Measurements from ENCODE around the gene SLC4A3. TPM values are rescaled to one million over a fixed set of nuclear protein-coding genes. Genes with fewer than 3 reads are reported as not detected.
A peak's percentile ranks its signal among the peaks of the same experiment; 100 is the strongest.

SLC4A3 gene
- total RNA-seq, 2 experiments from 2014 or later, result not detected

- ChIA-PET POLR2A (no interaction called here), CTCF (interaction anchor here (2.4 to 3.0 kb wide), 2 partner anchors 12 to 20 kb away, joined by 6 to 9 read pairs; no protein-coding TSS in a partner anchor)
- DNase-seq, result no peak
- Mint-ChIP-seq H3K36me3 (ENCODE audit: low read depth) (no peaks in the 10 kb centered on the region), H3K9me3 (no peaks in the 10 kb centered on the region), H3K4me1 (peaks cover 6% of the 10 kb centered on the region), H3K4me3 (no peak overlapping the region), H3K27me3 (peaks cover 20% of the 10 kb centered on the region), H3K27ac (no peak overlapping the region)
These were observed 2.7 kb downstream of the SLC4A3 start for GRCh38 chr2:219629976-219630695.

GRCh38 chr2:219630770-219631405 is 3.5 kb downstream of the SLC4A3 start:
- CTCF ChIA-PET, result interaction anchor here (2.1 to 3.0 kb wide), 3 partner anchors 11 to 21 kb away, joined by 6 to 9 read pairs (median 6); no protein-coding TSS in a partner anchor
- Mint-ChIP-seq H3K4me1 (peaks cover 6% of the 10 kb centered on the region), H3K27ac (no peak overlapping the region), H3K36me3 (ENCODE audit: low read depth) (no peaks in the 10 kb centered on the region), H3K4me3 (no peak overlapping the region), H3K27me3 (peaks cover 17% of the 10 kb centered on the region), H3K9me3 (no peaks in the 10 kb centered on the region)
- no peak for DNase-seq
- POLR2A ChIA-PET, result no interaction called here

GRCh38 chr2:219631406-219631891 is 4.0 kb downstream of the SLC4A3 start:
- CTCF ChIA-PET, result interaction anchor here (2.1 to 3.0 kb wide), 3 partner anchors 11 to 21 kb away, joined by 6 to 9 read pairs (median 6); no protein-coding TSS in a partner anchor
- no peak for DNase-seq
- Mint-ChIP-seq H3K4me1 (peaks cover 6% of the 10 kb centered on the region), H3K27ac (no peak overlapping the region), H3K27me3 (peaks cover 12% of the 10 kb centered on the region), H3K9me3 (no peaks in the 10 kb centered on the region), H3K36me3 (ENCODE audit: low read depth) (no peaks in the 10 kb centered on the region), H3K4me3 (no peak overlapping the region)
- POLR2A ChIA-PET, result no interaction called here

GRCh38 chr2:219631904-219632759 is 4.7 kb downstream of the SLC4A3 start:
- Mint-ChIP-seq H3K27ac (no peak overlapping the region), H3K4me3 (no peak overlapping the region), H3K36me3 (ENCODE audit: low read depth) (no peaks in the 10 kb centered on the region), H3K9me3 (no peaks in the 10 kb centered on the region), H3K4me1 (no peaks in the 10 kb centered on the region), H3K27me3 (peaks cover 5% of the 10 kb centered on the region)
- ChIA-PET POLR2A (no interaction called here), CTCF (interaction anchor here (1.7 to 2.4 kb wide), 3 partner anchors 10 to 13 kb away, joined by 4 to 9 read pairs (median 6); no protein-coding TSS in a partner anchor)
- no peak for DNase-seq

GRCh38 chr2:219632760-219633105 is 5.3 kb downstream of the SLC4A3 start:
- no peaks in the 10 kb centered on the region for H3K36me3 Mint-ChIP-seq (ENCODE audit: low read depth)
- H3K27me3 Mint-ChIP-seq, result peaks cover 5% of the 10 kb centered on the region
- DNase-seq, result no peak
- H3K4me3 Mint-ChIP-seq, result no peak overlapping the region
- CTCF ChIA-PET, result interaction anchor here (1.4 to 2.1 kb wide), 3 partner anchors 9 to 13 kb away, joined by 3 to 6 read pairs (median 4); no protein-coding TSS in a partner anchor
- no peaks in the 10 kb centered on the region for H3K9me3 Mint-ChIP-seq
- no peaks in the 10 kb centered on the region for H3K4me1 Mint-ChIP-seq
- H3K27ac Mint-ChIP-seq, result no peak overlapping the region
- POLR2A ChIA-PET, result no interaction called here

GRCh38 chr2:219633276-219634065 is 6.0 kb downstream of the SLC4A3 start:
- Mint-ChIP-seq H3K27ac (no peak overlapping the region), H3K27me3 (peaks cover 5% of the 10 kb centered on the region), H3K4me3 (no peak overlapping the region), H3K9me3 (no peaks in the 10 kb centered on the region), H3K4me1 (no peaks in the 10 kb centered on the region), H3K36me3 (ENCODE audit: low read depth) (no peaks in the 10 kb centered on the region)
- CTCF ChIA-PET, result interaction anchor here (1.4 to 1.7 kb wide), 2 partner anchors 8 to 10 kb away, joined by 3 to 4 read pairs; no protein-coding TSS in a partner anchor
- no peak for DNase-seq
- POLR2A ChIA-PET, result no interaction called here

- CTCF ChIA-PET, result interaction anchor here (1.4 to 1.7 kb wide), 2 partner anchors 8 to 9 kb away, joined by 3 to 4 read pairs; no protein-coding TSS in a partner anchor
- Mint-ChIP-seq H3K4me3 (no peak overlapping the region), H3K27me3 (peaks cover under 1% of the 10 kb centered on the region)
These were observed 6.9 kb downstream of the SLC4A3 start for GRCh38 chr2:219634171-219634940.

GRCh38 chr2:219634951-219635751 is 7.7 kb downstream of the SLC4A3 start:
- no peaks in the 10 kb centered on the region for H3K9me3 Mint-ChIP-seq
- H3K4me1 Mint-ChIP-seq, result peaks cover 2% of the 10 kb centered on the region
- CTCF ChIA-PET, result no interaction called here

More at GRCh38 chr2:219634171-219634940, 6.9 kb downstream of the SLC4A3 start:
- Mint-ChIP-seq H3K27ac (no peak overlapping the region), H3K36me3 (ENCODE audit: low read depth) (no peaks in the 10 kb centered on the region), H3K9me3 (no peaks in the 10 kb centered on the region), H3K4me1 (peaks cover 2% of the 10 kb centered on the region)
- POLR2A ChIA-PET, result no interaction called here
- no peak for DNase-seq

GRCh38 chr2:219636144-219636915 is 8.9 kb downstream of the SLC4A3 start:
- no peak overlapping the region for H3K4me3 Mint-ChIP-seq
- DNase-seq, result no peak
- H3K36me3 Mint-ChIP-seq (ENCODE audit: low read depth), result no peaks in the 10 kb centered on the region
- no peaks in the 10 kb centered on the region for H3K9me3 Mint-ChIP-seq
- ChIA-PET POLR2A (no interaction called here), CTCF (interaction anchor here (0.9 kb wide), 1 partner anchor 8 kb away, joined by 3 read pairs; no protein-coding TSS in a partner anchor)
- H3K27me3 Mint-ChIP-seq, result no peaks in the 10 kb centered on the region
- H3K4me1 Mint-ChIP-seq, result peaks cover 2% of the 10 kb centered on the region
- peak overlapping the region; percentile 42 for H3K27ac Mint-ChIP-seq

More at GRCh38 chr2:219634951-219635751, 7.7 kb downstream of the SLC4A3 start:
- no peaks in the 10 kb centered on the region for H3K27me3 Mint-ChIP-seq
- no peak overlapping the region for H3K4me3 Mint-ChIP-seq
- no peak for DNase-seq
- POLR2A ChIA-PET, result no interaction called here
- no peak overlapping the region for H3K27ac Mint-ChIP-seq
- no peaks in the 10 kb centered on the region for H3K36me3 Mint-ChIP-seq (ENCODE audit: low read depth)

Data from activated CD4-positive, alpha-beta T cell treated with anti-CD3 and anti-CD28 coated beads, Interleukin-2, amount 10 ng/mL, durations not matched to agents 7 days and 5 days (primary cell).